Progenitor cell of endocrine pancreas (in vitro differentiated cells): ENCODE data around the gene CEP76. TPM values are rescaled to one million over a fixed set of nuclear protein-coding genes. Genes with fewer than 3 reads are reported as not detected.

Experiments
- DNase-seq: peaks from one replicate; pipeline ENCODE4 v3.0.0; 2021; ENCODE audit warnings: low spot score; ENCODE audit not compliant: unreplicated experiment
- H3K27ac Mint-ChIP-seq: 2 replicates; pipeline ENCODE4 v1.8.0; 2021; ENCODE audit warnings: mild to moderate bottlenecking, moderate library complexity, mixed read lengths
- H3K27me3 Mint-ChIP-seq: 2 replicates; pipeline ENCODE4 v1.8.0; 2021; ENCODE audit warnings: mixed read lengths
- H3K36me3 Mint-ChIP-seq: 2 replicates; pipeline ENCODE4 v1.8.0; 2022; ENCODE audit warnings: mixed read lengths; ENCODE audit not compliant: insufficient read depth
- H3K4me1 Mint-ChIP-seq: 2 replicates; pipeline ENCODE4 v1.8.0; 2021; ENCODE audit warnings: low read depth, mixed read lengths
- H3K4me3 Mint-ChIP-seq: 2 replicates; pipeline ENCODE4 v1.8.0; 2021; ENCODE audit warnings: low read depth, mild to moderate bottlenecking, moderate library complexity, mixed read lengths
- H3K9me3 Mint-ChIP-seq: 2 replicates; pipeline ENCODE4 v1.8.0; 2021; ENCODE audit warnings: low read depth, mixed read lengths
- total RNA-seq: library from RNA; stranded (reverse); gene quantifications from 2 replicates; pipeline ENCODE4 v1.2.1, GENCODE V29; 2021
- TF ChIP-seq, protein P1 (sequence below): fragments of 200-600 bp; sonication (generic); IDR thresholded peaks from one replicate; pipeline ENCODE4 v1.5.0; 2021; ENCODE audit warnings: antibody characterized with exemption, mild to moderate bottlenecking; ENCODE audit not compliant: unreplicated experiment

Gene CEP76
- total RNA-seq, 1 donor from 2014 or later = 14.4 TPM

- H3K9me3 Mint-ChIP-seq = no peaks in the 10 kb centered on the region
- no peaks in the 10 kb centered on the region for H3K36me3 Mint-ChIP-seq
- no peaks in the 10 kb centered on the region for H3K27me3 Mint-ChIP-seq
These were observed 39.9 kb upstream of the CEP76 start for GRCh38 chr18:12742453-12742852.

DNA sequence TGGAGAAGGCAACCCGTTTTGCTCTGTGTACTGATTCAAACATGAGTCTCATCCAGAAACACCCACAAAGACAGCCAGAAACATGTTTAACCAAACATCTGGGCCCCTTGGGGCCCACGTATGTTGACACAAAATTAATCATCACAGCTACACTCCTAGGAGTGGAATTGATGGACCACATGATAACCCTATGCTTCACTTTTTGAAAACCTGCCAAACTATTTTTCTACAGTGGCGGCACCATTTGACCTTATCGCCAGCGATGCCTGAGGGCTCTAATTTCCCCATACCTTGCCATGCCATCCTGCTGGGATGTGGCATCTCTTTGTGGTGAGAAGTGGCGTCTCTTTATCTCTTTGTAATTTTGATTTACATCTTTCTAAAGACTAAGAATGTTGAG, 38.8 kb upstream of the CEP76 start:
- no peak overlapping the region for H3K4me3 Mint-ChIP-seq
- no peaks in the 10 kb centered on the region for H3K27me3 Mint-ChIP-seq
- no peak overlapping the region for H3K27ac Mint-ChIP-seq
- H3K36me3 Mint-ChIP-seq = no peaks in the 10 kb centered on the region
- no peak for DNase-seq
- H3K4me1 Mint-ChIP-seq = no peaks in the 10 kb centered on the region
- TF ChIP-seq, protein P1, sequence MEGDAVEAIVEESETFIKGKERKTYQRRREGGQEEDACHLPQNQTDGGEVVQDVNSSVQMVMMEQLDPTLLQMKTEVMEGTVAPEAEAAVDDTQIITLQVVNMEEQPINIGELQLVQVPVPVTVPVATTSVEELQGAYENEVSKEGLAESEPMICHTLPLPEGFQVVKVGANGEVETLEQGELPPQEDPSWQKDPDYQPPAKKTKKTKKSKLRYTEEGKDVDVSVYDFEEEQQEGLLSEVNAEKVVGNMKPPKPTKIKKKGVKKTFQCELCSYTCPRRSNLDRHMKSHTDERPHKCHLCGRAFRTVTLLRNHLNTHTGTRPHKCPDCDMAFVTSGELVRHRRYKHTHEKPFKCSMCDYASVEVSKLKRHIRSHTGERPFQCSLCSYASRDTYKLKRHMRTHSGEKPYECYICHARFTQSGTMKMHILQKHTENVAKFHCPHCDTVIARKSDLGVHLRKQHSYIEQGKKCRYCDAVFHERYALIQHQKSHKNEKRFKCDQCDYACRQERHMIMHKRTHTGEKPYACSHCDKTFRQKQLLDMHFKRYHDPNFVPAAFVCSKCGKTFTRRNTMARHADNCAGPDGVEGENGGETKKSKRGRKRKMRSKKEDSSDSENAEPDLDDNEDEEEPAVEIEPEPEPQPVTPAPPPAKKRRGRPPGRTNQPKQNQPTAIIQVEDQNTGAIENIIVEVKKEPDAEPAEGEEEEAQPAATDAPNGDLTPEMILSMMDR = no peak
- no peaks in the 10 kb centered on the region for H3K9me3 Mint-ChIP-seq

More at GRCh38 chr18:12742453-12742852, 39.9 kb upstream of the CEP76 start:
- TF ChIP-seq, protein P1 = no peak
- no peak overlapping the region for H3K4me3 Mint-ChIP-seq
- H3K4me1 Mint-ChIP-seq = no peaks in the 10 kb centered on the region
- no peak for DNase-seq
- no peak overlapping the region for H3K27ac Mint-ChIP-seq

DNA sequence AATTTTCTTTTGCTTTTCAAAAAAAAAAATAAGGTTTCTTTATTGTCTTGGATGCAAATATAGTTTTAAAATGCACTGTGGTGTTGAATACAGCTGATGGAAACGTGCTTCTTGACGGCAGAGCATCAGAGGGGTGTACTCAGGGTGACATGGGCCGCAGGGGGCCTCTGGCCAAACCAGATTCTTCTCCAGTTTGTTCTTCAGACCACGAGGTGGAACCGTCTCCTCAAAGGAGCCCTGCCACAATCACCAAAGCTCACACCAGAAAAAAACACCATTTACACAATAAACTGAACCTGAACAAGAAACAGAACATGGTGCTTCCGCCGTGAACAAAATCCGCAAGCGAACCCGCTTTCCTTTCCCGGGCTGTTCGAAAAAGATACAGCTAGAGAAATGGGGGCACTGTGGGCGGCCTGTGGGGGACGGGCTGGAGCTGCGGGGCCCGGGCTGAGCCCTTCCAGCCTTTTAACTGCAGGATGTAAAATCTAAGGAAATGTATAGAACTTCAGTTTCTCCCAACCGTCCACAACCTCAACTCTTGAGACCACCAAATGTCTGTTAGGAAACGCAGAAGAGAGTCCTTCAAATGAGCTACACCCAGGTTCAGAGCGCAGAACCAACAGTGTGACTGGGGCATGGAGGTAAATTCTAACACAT, 34.9 kb upstream of the CEP76 start:
- Mint-ChIP-seq H3K9me3 (peaks cover 6% of the 10 kb centered on the region), H3K27me3 (no peaks in the 10 kb centered on the region)
- TF ChIP-seq, protein P1 = no peak

GRCh38 chr18:12726774-12727550, 24.4 kb upstream of the CEP76 start:
- H3K4me3 Mint-ChIP-seq = no peak overlapping the region
- peaks cover 13% of the 10 kb centered on the region for H3K36me3 Mint-ChIP-seq
- peaks cover 7% of the 10 kb centered on the region for H3K9me3 Mint-ChIP-seq
- no peaks in the 10 kb centered on the region for H3K27me3 Mint-ChIP-seq
- peak overlapping the region; percentile 55 for H3K27ac Mint-ChIP-seq
- TF ChIP-seq, protein P1 = peak; percentile 90
- H3K4me1 Mint-ChIP-seq = no peaks in the 10 kb centered on the region
- peak; percentile 56 for DNase-seq

More for the DNA sequence above, 34.9 kb upstream of the CEP76 start:
- H3K27ac Mint-ChIP-seq = peak overlapping the region; percentile 24
- no peaks in the 10 kb centered on the region for H3K4me1 Mint-ChIP-seq
- H3K36me3 Mint-ChIP-seq = no peaks in the 10 kb centered on the region
- DNase-seq = no peak
- no peak overlapping the region for H3K4me3 Mint-ChIP-seq

DNA sequence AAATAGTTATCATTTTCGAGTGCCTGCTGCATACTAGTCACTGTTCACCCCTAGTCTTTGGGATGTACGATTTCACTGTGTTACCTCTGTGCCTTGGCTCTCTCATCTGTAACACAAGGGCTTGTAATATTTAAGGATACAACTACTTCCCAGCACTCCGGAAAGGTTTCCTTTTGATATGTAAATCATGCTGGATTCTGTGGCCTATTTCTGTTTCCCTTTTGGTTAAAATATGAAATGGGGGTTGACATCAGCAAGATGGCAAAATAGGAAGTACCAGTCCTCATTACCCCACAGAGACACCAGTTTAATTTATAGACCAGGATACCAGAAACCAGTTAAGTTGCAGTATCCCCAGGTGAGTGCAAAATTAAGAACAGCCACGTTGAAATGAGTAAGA, 23.8 kb upstream of the CEP76 start:
- H3K27ac Mint-ChIP-seq = peak overlapping the region; percentile 55
- no peaks in the 10 kb centered on the region for H3K27me3 Mint-ChIP-seq
- no peak for DNase-seq
- TF ChIP-seq, protein P1 = no peak
- peaks cover 7% of the 10 kb centered on the region for H3K9me3 Mint-ChIP-seq
- no peaks in the 10 kb centered on the region for H3K4me1 Mint-ChIP-seq
- peaks cover 15% of the 10 kb centered on the region for H3K36me3 Mint-ChIP-seq
- no peak overlapping the region for H3K4me3 Mint-ChIP-seq
